Myocyte (in vitro differentiated cells): ENCODE data around the gene ERRFI1. TPM values are rescaled to one million over a fixed set of nuclear protein-coding genes. Genes with fewer than 3 reads are reported as not detected.
"Not testable (repeated sequence)": the region's sequence is repeated elsewhere in the genome, so short reads cannot be mapped to it uniquely, and the experiment has no call there.

ENCODE experiments used
- DNase-seq: peaks from one replicate; pipeline ENCODE4 v3.0.0-alpha.2; 2012; ENCODE audit warnings: low read depth
- total RNA-seq: library from RNA; depleted of rRNA; stranded (reverse); fragments of >200 nt; gene quantifications from 2 replicates; pipeline ENCODE4 v1.2.3, GENCODE V29; 2014

The ERRFI1 gene
- total RNA-seq, 1 donor from 2014 or later, result 194 TPM

DNA sequence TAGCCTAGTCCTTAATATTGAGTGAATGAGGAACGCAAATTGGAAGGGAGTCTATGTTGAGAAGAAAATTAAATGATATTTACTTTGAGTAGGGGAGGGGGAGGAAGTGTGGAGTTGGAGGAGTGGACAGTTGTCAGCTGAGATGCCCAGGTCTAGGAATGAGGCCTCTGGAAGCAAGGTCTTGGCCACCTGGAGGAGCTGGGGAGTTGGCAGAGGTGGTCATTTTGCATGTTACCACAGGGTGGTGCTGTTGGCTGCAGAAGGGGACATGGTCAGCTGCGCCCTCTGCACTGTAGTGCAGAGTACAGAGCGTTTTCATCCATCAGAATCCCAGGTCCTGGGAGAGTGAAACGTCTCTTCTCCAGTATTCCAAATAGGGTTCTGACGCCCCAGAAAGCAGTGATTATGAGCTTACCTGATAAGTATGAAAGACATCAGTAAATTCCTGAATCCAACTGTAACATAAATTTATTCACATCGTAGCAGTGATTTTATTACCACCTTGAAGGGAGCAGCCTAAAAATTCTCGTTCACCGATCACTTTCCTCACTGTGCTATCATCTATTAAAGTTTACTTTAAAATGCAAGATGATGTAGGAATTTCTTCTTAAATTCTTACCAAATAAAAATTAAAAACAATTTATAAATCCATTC is 50.8 kb downstream of the ERRFI1 start:
- peak; percentile 73 for DNase-seq

DNA sequence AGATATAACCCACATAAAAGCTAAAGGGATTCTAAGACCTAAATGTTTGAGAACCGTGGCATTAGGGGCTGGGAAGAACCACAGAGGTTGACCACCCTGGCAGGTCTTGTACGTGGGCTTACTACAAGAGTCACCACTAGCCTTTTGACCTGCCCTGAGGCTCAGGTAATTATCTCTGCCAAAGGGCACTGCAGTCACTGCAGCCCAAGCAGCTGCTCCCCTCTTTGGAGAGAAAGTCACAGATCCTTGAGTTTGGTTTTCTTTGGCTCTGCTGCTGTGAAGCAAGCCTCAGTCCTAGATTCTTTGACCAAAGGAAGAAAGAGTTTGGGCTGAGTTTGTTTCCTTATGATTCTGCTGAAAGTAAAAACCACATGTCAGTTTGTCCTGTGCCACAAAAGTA is 53.0 kb downstream of the ERRFI1 start:
- DNase-seq, result no peak

DNA sequence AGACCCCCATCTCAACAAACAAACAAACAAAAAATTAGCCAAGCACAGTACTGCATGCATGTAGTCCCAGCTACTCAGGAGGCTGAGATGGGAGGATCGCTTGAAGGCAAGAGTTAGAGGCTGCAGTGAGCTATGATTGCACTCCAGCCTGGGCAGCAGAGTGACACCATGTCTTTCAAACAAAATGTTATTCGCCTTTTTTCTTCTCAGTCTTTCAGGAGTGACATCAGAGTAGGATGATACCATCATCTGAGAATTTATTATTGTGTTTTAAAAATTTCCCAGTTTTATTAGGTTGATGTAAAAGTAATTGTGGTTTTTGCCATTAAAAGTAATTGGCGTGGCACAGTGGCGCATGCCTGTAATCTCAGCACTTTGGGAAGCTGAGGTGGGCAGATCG is 53.8 kb downstream of the ERRFI1 start:
- no peak for DNase-seq

DNA sequence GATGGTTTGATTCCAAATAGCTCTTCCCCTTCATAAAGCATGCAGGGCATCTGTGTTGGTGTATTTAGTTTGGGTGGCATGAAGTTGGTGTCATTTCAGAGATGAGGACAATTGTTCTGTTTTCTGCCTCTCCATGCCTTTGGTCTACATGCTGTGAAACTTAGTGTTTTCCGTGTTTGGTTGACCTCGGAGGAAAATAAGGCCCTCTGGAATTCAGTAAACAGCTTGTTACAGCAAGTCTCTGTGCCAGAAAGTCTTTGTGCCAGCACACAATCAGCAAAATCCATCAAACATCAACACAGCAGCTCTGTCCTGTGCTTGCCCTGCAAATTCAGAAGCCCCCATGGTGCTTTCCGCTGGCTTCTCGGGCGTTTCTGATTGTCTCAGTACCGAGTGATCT is 55.1 kb downstream of the ERRFI1 start:
- DNase-seq, result no peak

DNA sequence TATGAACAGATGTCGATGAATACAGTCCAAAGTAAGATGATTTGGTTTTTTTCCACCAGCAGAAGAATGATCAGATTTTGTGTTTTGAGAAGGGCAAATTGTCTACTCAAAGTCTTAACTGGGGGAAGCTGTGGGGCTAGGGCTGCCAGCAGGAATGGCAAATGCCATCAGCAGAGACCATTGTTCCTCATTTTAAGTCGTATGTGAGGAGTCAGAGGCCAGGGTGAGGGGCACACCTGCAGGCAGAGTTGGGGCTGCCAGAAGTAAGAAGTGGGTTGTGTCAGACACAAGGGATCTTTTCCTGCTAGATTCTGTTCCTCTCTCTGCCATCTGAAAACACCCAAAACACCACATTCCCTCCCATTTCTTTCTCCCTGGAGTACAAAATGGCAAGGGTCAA is 55.9 kb downstream of the ERRFI1 start:
- no peak for DNase-seq

DNA sequence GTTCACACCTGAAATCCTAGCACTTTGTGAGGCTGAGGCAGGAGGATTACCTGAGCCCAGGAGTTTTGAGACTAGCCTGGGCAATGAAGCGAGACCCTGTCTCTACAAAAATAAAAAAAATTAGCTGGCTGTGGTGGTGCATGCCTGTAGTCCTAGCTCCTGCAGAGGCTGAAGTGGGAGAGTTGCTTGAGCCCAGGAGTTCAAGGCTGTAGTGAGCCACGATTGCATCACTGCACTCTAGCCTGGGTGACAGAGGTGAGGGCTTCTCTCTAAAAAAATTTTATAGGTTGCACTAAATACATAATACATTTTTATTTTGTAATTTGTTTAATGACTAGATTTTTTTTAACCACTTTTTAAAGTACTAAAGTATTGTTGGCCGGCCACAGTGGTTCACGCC is 58.5 kb downstream of the ERRFI1 start:
- DNase-seq, result no peak

DNA sequence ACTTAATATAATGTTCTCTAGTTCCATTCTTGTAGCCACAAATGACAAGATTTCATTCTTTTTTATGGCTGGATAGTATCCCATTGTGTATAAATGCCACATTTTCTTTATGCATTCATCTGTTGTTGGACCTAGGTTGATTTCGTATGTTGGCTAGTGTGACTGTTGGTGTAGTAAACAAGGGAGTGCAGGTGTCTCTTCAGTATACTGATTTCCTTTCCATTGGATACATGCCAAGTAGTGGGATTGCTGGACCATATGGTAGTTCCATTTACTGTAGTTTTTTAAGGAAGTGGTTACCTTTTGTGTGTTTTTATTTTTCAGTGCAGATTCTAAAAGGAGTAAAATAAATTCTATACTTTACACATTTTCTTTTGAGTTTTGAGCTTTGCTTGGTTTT is 58.9 kb downstream of the ERRFI1 start:
- DNase-seq, result no peak

DNA sequence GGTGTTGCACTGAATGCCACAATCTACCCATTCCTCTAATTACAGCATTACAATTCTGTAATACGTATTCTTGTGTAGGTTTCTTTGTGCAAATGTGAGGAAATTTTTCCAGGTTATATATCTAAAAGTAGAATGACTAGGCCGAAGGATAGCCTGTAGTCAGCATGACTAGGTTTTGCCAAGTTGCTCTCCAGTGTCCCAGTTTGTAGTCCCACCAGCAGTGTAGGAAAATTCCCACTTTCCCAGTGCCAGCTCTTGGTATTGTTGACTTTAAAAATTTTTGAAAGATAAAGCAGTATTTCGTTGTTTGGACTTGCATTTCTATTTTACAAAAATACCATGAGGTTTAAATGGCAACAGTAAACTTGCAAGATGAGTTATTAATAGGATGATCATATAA is 61.6 kb downstream of the ERRFI1 start:
- DNase-seq, result no peak

DNA sequence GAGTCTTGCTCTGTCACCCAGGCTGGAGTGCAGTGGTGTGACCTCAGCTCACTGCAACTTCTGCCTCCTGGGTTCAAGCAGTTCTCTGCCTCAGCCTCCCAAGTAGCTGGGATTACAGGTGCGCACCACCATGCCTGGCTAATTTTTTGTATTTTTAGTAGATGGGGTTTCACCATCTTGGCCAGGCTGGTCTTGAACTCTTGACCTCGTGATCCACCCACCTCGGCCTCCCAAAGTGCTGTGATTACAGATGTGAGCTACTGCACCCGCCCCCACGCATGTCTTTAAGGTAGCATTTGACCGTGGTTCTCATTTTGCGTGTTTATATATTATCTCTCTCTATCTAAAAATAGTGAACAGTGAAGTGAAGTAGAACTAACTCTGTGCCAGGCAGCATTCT is 62.3 kb downstream of the ERRFI1 start:
- not testable (repeated sequence) for DNase-seq

DNA sequence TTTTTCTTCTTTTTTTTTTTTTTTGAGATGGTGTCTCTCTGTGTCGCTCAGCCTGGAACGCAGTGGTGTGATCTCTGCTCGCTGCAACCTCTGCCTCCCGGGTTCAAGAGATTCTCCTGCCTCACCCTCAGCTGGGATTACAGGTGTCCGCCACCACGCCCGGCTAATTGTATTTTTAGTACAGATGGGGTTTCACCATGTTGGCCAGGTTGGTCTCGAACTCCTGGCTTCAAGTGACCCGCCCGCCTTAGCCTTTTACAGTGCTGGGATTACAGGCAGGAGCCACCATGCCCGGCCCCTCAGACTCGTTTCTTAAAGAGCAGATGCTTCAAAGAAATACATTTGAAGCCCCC is 62.8 kb downstream of the ERRFI1 start:
- not testable (repeated sequence) for DNase-seq

DNA sequence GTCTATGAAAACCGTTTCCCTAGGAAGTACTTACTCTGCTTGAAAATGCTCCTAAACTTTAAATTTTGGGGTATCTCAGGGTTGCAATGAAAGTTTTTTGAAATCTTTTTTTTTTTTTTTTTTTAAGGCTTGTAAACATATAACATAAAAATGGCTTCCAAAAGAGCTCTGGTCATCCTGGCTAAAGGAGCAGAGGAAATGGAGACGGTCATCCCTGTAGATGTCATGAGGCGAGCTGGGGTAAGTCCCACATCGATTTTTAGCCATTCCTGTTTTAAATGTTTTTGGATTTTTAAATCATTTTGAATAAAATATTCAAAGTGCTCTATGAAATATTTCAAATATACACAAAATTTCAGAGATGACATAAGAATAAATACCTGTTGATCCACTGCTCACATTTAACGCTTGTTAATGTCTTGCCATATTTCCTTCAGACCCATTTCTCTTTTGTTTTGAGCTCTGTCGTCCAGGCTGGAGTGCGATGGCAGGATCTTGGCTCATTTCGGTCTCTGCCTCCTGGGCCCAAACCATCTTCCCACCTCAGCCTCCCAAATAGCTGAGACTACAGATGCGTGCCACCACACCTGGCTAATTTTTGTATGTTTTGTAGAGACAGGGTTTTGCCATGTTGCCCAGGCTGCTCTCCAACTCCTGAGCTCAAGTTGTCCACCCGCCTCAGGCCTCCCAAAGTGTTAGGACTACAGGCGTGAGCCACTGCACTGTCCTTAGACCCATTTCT is 63.3 kb downstream of the ERRFI1 start:
- no peak for DNase-seq

DNA sequence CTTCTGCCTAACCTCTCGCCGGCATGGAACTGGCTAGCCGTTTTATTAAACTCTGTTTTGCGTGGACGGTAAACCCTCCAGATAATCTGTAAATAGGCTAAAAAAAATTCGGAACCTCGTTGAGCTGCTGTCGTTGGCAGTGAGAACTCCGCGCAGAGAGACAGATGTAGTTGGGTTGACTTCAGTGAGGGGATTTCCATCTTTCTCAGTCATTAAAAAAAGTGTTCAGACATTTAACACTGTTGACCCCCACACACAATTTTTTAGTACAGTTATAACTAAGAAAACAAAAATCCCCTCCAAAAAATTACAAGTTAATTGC is 64.1 kb downstream of the ERRFI1 start:
- DNase-seq, result no peak

Other genes starting within 250 kb of the ERRFI1 start
- 7.2 and 9.0 TPM in 2 replicates for gene PER3, start 242.0 kb downstream of the ERRFI1 start, total RNA-seq
- gene UTS2, start 173.2 kb downstream of the ERRFI1 start, total RNA-seq, result not detected in 2 replicates
- 0.05 TPM in 1 of 2 replicates, not detected in the other for gene TNFRSF9, start 85.5 kb downstream of the ERRFI1 start, total RNA-seq
- 291 and 310 TPM in 2 replicates for gene PARK7, start 64.6 kb downstream of the ERRFI1 start, total RNA-seq